Stimulated activated CD8-positive, alpha-beta memory T cell treated with anti-CD3 and anti-CD28 coated beads, Interleukin-7, amount 100 ng/mL, for 1 hour (primary cell): ENCODE measurements around the gene SYNPR.

ENCODE experiments used
- DNase-seq, 2 donors: peaks; one replicate each; pipeline ENCODE4 v3.0.0-alpha.2; 2020; ENCODE audit warnings: low read depth in 2 of 2

SYNPR gene

DNA sequence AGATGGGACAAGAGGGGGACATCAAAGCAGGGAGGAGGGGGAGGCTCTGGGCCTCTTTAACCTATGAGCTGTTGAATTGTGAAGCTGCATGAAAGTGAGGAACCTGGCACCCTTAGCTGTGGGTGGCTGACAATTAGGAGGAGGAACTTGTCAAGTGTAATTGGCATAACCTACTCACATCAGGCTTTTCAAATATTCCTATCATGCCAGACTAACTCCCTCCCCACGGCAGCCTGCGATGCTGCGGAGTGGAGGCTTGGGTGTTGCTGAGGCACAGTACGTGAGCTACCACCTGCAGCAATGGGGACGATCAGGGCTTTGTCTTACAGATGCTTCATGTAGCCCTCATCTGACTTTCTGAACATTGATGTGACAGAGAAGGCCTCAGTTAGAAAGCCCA lies 193.7 kb downstream of the SYNPR start:
- no peak for DNase-seq

DNA sequence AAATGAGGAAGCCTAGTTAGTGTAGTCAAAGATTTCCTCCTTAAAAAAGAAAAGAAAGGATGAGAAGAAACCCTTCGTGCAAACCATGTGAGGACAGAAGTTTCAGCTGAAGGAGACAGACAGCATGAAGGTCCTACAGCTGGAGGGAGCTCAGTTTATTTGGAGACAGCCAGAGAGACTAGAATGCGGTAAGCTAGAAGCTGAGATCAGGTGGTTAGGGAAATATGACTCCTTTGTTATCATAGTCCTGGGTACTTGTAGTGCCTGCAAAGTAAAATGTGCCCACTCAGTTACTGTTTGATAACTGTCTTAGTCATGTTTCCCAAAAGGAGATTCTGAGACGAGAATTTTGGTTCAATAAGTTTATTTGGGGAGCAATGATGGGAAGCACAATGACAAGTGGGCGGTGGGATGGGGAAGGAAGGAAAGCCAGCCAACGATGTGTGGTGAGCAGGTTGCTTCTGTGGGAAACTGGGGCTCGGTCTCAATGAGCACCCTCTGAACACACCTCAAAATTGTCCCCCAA lies 195.6 kb downstream of the SYNPR start:
- DNase-seq, result no peak

GRCh38 chr3:63474828-63475518 lies 196.9 kb downstream of the SYNPR start:
- no peak for DNase-seq

- DNase-seq, result no peak
Measured at GRCh38 chr3:63477494-63478129, 199.5 kb downstream of the SYNPR start.

GRCh38 chr3:63478990-63479660 lies 201.0 kb downstream of the SYNPR start:
- DNase-seq, result no peak

GRCh38 chr3:63479661-63480035 lies 201.5 kb downstream of the SYNPR start:
- no peak for DNase-seq

- DNase-seq, result no peak
Measured at GRCh38 chr3:63481627-63482026, 203.5 kb downstream of the SYNPR start.

GRCh38 chr3:63482341-63482740 lies 204.2 kb downstream of the SYNPR start:
- DNase-seq, result no peak

GRCh38 chr3:63492464-63492863 lies 214.4 kb downstream of the SYNPR start:
- DNase-seq, result no peak

DNA sequence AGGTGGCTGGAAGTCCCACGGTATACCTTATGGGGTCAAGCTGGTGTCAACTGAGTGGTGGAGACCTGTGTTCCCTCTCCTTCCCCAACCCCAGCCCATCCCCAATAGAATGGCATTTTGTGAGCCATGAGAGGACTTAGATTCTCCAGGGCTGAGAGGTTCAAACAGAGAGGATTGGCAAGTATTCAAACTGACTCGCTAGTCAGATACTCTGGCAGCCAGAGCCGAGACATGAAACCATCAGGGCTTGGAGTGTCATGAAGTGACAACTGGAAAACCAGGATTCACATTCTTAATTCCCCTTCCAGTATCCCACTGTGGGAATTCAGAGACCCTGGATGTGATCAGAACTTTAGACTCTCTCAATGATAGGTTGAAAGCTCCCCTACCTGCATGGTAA lies 215.0 kb downstream of the SYNPR start:
- DNase-seq, result no peak

- no peak for DNase-seq
Measured at GRCh38 chr3:63494646-63495045, 216.5 kb downstream of the SYNPR start.

DNA sequence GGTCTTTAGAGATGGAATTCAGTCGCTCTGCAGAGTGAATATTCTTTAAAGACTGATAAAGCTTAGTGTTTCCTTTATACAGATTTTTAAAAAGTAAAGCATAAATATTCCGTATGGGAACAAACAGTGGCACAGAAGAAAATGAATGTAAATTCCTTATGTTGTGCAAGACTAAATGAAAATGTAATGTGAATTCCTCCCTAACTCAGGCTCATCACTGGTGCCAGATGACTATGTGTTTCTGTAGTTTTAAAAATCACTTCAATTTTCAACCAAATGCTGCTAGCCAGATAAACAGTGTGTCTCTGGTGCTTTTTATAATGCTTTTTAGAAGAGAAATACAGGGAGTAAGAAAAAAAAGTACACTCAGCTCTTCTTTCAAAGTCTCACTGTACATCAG lies 219.5 kb downstream of the SYNPR start:
- DNase-seq, result no peak

DNA sequence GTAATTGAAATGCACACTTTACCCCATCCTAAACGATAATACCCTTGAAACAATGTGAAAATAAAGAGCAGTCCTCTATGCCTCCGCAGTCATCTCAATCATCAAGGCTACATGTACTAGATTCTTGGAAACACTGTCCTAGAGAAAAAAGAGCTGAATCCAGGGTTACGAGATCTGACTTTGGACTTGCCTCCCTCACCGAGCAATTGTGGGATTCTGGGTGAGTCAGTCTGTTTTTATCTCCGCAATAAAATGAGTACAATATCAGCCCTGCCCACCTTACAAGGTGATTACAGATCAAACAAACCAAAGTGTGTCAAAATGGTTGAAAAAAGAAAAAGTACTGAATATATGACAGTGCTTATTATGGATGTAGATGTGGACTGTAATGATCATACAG lies 222.1 kb downstream of the SYNPR start:
- DNase-seq, result no peak

GRCh38 chr3:63508305-63508704 lies 230.2 kb downstream of the SYNPR start:
- DNase-seq, result no peak

DNA sequence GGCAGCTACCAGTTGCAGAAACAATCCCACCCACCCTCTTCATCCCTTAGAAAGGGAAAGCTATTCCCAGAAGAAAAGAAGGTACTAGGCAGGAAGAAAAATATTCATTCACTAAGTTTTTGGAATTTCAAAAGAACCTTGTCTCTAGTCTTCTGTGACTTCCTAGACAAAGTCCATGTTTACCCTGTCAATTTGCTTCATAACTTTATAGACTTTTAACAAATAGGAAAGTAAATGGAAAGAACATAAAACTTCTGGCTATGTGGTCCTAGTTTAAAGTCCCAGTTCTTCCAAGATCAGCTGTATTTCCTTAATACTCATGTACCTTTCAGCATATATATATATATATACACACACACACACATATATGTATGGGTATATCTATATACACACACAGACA lies 230.7 kb downstream of the SYNPR start:
- no peak for DNase-seq

DNA sequence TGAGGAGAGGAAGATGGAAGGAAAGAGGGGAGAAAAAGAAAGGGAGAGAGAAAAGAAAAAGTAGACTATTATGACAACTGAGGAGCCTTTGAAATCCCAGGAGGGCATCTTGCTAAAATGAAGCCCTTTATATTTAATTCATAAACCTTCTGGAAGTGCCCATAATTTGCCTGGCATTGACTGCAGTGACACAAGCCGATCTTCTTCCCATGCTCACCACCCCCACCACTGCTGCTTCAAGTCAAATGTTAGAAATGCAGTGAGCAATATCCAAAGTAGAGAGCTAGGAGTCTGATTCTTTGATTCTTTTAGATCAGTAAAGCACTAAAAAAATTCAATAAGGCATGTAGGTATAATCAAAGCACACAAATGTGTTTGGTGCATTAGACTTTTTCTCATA lies 235.7 kb downstream of the SYNPR start:
- DNase-seq, result no peak

- DNase-seq, result no peak
Measured at GRCh38 chr3:63514678-63515077, 236.6 kb downstream of the SYNPR start.

- no peak for DNase-seq
Measured at GRCh38 chr3:63519426-63519825, 241.3 kb downstream of the SYNPR start.

- DNase-seq, result no peak
Measured at GRCh38 chr3:63521657-63522056, 243.5 kb downstream of the SYNPR start.

- no peak for DNase-seq
Measured at GRCh38 chr3:63523100-63523499, 245.0 kb downstream of the SYNPR start.

DNA sequence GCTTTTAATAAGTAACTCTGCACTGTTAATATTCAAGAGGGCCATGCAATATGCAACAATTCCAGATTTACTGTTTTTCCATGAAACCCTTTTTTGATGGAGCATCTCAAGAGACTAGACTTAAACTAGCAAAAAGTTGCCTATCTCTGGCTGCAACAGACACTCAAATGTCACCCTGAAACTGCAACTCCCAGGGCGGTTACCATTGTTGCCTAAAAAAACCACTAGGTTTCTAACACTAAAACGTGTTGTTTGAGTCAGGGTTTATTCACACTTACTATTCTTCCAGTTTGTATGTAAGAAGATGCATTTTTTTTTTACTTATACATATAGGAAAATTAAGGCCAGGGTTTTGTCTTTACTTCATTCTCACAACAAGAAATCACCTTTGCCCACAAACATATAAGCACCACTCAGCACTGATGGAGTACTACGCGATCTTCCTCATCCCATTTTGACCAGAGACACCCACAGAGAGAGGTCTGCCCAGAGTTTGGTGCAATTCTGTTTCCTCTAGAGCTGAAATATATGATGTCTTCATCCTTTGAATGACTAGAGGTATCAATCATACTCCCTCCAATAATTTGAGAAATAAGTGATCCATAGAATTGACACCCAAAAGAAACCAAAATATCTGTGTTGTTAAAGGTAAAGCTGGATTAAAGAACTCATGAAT lies 250.4 kb downstream of the SYNPR start:
- no peak for DNase-seq

DNA sequence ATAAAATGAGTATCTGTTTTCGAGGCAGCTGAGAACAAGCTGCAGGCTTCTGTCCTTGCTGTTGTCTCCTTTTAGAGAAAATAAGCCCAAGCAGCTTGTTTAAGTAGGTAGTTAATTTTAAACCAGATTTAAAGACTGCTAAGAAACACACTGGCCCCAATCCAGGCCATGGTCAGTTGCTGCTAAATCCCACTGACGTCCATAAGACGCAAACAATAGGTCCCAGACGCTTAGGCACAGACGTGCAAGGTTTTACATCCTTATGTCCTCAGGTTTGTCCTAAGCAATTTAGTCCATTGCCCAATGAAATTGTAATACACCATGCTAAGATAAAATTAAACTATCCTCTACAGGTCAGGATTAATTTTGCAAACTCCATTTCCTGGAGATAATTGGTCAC lies 254.4 kb downstream of the SYNPR start:
- no peak for DNase-seq
